ENCODE data around the gene ZSWIM8.

The ZSWIM8 gene

DNA sequence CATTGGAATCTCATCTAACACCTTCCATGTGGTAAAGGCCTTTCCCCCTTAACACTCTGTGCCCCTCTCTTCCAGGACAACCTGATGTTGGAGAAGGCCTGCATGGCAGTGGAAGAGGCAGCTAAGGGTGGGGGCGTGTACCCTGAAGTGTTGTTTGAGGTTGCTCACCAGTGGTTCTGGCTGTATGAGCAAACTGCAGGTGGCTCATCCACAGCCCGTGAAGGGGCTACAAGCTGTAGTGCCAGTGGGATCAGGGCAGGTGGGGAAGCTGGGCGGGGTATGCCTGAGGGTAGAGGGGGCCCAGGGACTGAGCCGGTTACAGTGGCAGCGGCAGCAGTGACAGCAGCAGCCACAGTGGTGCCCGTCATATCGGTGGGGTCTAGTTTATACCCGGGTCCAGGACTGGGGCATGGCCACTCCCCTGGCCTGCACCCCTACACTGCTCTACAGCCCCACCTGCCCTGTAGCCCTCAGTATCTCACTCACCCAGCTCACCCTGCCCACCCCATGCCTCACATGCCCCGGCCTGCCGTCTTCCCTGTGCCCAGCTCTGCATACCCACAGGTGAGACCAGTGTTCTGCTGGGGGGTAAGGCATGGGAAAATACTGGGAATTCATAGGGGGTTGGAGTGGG is 13.6 kb downstream of the ZSWIM8 start:
- no peak for DNase-seq

DNA sequence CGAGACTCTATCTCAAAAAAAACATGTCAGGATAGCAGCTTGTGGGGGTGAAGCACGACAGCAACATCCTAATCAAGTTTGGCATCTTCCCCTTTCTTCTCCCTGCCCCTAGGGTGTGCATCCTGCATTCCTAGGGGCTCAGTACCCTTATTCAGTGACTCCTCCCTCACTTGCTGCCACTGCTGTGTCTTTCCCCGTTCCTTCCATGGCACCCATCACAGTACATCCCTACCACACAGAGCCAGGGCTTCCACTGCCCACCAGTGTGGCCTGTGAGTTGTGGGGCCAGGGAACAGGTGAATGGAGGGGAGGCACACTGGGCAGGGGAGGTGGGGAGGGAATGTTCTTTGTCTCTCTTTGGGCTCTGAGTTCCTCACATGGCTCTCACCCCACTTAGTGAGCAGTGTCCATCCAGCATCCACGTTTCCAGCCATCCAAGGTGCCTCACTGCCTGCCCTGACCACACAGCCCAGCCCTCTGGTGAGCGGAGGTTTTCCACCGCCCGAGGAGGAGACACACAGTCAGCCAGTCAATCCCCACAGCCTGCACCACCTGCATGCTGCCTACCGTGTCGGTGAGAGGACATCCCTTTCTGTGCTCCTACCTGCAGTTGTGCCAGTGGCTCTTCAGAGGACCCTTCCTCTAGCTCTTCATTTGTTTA is 14.6 kb downstream of the ZSWIM8 start:
- DNase-seq = no peak

DNA sequence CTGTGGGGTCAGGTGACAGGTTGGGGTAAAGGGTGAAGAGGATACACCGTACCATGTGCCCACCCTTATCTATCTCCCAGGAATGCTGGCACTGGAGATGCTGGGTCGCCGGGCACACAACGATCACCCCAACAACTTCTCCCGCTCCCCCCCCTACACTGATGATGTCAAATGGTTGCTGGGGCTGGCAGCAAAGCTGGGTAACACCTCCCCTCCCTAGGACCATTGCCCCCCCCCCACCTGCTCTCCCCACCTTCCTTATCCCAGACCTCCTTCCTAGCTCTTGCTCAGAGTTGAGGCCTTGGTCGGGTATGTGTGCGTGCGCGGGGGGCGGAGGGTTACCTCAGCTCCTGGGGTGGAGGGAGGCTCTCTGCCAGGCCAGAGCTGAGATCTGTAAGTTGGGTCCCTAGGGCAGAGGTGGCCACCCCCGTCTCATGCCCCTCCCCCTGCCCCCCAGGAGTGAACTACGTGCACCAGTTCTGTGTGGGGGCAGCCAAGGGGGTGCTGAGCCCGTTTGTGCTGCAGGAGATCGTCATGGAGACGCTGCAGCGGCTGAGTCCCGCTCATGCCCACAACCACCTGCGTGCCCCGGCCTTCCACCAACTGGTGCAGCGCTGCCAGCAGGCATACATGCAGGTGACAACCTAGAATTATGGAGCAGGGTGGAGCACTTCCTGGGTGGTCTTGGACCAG is 15.3 kb downstream of the ZSWIM8 start:
- DNase-seq = no peak

DNA sequence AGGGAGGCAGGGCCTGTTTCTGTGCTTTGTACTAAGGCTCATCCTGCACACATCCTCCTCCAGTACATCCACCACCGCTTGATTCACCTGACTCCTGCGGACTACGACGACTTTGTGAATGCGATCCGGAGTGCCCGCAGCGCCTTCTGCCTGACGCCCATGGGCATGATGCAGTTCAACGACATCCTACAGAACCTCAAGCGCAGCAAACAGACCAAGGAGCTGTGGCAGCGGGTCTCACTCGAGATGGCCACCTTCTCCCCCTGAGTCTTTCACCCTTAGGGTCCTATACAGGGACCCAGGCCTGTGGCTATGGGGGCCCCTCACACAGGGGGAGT is 15.8 kb downstream of the ZSWIM8 start:
- no peak for DNase-seq

DNA sequence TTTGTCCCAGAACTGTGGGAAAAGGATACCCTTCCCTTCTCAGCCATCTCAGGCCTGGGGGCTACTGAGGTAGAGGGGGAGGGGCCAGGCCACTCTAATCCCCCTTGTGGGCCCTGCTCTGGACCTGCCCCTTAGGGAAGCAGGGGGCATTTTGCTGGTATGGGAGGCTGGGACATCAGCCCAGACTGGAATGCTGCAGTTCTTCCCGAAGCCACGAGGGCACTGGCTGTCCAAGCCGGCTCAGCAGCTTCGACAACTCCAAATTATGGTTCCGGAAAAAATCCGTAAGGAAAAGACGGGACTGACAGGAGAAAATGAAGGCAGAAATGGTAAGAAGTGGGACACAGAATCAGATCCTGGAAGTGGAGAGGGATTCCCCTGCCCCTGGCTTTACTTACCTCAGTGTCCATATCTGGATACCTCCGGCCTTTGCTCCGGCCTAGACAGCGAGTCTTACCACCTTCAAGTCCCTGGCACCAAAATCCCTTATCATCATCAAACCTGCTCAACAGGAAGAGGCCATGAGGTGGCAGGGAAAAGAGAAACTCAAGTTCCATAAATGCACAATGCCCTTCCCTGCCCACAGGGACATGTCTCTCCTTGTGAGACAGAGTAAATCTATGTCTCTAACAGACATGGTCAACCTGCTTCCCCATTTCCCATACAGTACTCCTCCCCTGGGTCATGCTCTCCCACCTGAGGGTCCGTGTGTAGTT is 17.0 kb downstream of the ZSWIM8 start:
- DNase-seq = no peak

DNA sequence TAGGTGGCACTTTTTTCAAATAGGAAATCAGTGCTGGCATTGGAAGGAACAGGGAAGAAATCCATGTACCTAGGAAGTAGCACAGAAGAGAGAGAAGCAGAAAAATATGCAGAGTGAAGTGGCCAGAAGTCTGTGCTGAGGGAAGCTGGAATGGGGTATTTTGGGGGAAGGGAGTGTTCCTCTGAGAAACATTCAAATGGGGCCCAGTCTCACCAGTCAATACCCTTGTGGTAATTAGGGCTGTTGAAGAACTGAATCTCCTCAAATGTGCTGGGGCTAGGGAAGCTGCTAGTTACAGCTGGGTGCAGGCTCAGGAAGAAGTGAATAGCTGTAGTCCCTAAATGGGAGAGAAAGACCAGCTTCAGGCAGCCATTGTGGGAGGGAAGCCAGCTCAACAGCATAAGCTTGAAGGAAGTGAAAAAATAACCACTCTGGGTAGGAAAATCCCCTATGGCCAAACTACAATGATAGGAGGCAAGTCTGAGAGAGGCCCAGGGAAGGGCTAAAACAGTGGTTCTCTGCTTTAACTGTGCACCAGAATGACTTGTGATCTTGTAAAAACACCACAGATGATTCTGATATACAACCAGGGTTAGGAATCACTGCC is 18.4 kb downstream of the ZSWIM8 start:
- DNase-seq = no peak

DNA sequence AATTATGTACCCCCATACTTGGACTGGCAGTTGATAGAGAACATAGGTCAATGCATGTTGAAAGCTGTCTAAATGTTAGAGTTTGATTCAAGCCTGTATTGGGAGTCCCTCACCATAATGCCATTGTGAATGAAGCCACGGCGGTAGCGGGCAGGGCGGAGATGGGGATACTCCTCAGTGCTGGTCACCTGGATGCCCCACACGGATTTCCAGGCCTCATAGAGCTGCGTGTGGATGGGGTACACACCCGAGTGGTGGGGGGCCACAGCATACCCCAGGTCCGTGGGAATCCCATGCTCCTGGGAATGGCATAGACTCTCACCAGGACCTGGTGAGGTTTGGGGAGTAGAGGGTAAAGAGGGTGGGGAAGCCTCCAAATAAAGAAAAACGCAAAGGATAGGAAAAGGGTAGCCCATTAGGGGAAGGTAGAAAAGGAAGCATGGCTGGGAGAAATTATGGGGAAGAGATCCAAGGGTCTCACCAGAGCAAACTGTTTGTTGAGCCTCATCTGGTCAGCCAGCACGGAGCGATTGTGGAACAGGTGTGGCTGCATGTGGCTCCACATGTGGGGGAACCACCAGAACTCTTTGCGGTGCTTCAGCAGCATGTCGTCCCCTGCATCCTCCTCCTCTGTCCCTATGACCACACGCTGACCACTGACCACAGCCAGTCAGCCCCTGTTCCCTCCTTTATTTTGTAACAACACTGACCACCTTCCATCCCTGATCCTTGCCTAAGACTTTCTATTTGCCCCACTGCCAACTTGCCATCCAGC is 21.0 kb downstream of the ZSWIM8 start:
- DNase-seq = no peak

DNA sequence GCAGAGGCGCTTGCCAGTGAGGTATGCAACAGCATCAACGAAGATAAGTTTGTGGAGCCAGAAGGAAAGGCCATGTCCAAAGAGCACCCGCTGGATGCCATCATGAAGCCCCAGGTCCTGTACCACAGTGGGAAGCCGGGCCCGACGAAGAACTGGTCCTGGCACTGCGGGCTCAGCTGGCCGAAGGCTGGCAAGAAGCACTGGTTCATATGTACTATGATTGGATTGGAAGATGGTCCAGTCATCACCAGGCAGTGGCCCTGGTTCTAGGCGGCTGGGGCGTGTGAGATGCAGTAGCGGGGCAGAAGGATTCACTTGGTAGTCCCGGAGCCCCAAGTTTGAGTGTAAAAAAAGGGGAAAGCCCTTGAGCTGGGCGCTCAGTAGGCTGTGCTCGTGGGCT is 22.1 kb downstream of the ZSWIM8 start:
- DNase-seq = no peak

DNA sequence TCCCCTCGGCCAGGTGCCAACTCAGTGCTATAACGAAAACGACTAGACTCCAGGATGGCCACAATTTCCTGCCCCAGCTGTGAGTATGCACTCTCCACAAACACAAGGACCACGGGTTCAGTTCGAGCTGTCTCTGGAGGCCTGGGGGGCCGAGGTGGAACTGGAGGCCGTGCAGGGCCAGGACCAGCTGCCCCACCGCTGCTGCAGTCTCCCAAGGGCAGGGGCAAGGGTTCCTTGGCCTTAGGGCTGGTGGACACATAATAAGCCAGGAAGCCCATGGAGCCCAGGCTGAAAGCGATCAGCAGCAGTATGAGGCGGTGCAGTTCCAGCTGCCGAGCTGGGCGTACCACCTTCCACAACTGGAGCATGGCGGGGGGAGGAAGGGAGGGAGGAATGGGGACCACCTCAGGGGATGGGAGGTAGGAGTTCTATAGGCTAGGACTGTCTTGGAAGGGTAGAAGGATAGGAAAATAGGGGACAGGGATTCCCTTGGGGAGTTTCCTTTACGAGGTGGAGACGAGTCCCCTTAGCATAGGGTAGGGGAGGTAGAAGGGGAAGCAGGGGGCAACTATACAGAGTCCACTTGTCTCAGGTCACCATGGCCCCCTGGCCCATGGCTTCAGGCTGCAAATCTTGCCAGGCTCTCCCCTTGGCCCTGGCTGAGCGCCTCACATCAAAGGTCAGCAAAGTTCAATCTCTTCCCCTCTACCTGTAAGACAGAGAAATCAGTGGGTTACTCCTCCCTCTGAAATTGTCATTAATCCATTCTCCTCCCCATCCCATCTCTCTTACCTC is 22.8 kb downstream of the ZSWIM8 start:
- DNase-seq = no peak

DNA sequence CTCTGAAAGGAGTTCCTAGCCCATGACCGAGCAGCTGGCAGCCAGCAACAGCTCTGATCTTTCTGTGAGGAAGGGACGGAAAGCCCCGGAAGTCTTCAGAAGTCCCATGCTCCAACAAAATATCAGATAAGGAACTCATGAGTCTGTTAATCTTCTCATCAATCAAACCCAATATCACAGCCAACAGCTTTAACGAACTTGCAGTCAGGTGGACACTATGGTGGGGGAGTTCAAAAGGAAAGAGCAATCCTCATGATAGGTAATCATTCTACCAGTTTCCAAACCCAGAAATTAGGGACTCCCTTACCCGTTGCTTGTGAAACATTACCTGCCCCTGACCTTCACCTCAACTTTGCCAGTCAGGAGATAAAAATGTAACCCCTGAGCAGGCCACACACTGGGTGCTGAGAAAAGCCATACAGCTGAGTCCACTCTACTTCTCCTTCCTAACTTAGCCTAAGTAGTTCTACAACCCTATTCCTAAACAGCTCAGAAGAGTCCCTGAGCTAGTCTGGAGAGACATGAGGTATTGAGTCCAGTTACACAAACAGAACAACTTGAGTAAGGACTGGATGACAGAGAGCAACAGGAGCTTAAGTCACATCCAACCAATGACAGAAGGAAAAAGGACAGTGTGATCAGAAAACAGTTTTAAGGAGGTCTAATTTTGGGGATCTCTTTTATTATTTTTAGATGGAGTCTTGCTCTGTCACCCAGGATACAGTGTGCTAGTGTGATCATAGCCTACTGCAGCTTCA is 23.8 kb downstream of the ZSWIM8 start:
- DNase-seq = no peak

DNA sequence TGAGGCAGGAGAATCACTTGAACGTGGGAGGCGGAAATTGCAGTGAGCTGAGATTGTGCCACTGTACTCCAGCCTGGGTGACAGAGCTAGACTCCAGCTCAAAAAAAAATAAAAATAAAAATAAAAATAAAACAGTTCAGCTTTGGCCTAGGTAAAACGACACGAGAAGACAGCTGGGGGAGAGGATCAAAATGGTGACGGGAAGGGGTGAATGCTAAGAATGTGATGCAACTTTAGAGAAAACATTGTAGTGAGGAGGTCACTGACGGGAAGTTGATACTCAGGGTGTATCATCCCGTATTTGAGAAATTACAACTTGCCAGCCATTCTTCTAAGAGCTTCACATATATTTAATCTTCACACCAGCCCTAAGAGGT is 24.9 kb downstream of the ZSWIM8 start:
- DNase-seq = no peak

DNA sequence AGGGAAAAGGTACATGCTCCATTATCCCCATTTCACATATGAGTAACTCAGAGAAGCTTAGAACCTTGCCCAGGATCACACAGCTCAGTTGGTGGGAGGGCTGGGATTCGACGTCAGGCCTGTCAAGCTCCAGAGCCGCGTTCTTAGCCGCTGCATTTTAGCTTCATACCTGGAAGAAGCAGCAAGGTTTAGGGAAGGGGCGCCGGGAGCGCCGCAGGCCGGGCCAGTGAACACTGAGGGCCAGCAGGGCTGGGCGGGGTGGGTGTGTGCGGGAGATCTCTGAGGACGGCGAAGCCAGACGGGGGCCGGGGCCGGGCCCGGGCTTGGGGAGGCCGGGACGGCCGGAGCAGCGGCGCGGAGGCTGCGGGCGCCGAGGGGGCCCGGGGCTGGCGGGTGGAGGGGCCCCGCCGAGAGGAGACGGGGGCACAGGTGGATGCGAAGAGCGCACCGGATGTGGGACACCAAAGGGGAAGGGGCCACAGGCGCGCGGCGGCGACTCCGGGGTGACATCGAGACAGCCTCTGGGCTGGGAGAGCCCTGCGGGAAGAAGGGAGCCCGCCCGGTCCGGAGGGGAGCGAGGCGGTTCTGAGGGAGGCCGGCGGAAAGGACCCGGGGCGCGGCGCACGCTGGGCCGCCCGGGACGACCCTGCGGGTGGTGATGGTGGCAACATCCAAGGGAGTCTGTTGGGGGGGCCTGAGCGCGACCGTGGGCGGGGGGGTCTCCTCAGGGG is 25.5 kb downstream of the ZSWIM8 start:
- no peak for DNase-seq

DNA sequence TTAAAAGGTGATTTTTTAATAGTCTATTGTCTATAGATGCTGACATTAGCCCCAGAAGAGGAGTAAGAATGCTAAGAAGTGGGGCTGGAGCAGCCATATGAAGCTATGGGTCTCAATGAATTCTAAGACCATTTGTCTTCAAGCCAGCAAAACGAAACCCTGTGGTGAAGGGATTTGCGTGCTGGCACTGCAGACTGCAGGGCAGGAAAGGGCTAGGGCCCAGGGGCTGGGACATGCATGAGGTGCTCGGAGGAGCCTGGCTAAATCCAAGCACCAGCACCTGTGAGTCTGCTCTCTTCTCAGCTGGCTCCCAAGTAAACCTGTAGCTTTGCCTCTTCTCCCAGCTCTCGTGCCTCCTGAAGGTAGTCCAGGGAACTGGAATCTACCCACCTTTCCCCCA is 27.3 kb downstream of the ZSWIM8 start:
- no peak for DNase-seq

DNA sequence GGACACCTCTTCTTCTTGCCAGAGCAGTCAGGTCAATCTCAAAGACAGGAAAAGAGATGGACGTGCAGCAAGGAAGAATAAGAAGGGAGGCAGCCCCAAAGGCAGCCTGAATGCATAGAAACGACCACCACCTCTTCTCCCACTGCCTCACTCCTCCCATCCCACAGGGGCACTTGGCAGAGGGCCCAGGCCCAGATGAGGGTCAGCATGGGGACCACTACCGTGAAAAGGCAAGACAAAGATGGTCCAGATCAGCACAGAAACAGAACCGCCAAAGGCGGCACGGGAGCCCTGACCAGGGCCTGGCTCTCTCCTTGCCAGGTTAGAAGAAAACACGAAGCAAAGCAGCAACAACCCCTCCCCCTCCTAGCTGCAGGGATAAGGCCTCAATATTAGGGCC is 27.9 kb downstream of the ZSWIM8 start:
- DNase-seq = no peak

DNA sequence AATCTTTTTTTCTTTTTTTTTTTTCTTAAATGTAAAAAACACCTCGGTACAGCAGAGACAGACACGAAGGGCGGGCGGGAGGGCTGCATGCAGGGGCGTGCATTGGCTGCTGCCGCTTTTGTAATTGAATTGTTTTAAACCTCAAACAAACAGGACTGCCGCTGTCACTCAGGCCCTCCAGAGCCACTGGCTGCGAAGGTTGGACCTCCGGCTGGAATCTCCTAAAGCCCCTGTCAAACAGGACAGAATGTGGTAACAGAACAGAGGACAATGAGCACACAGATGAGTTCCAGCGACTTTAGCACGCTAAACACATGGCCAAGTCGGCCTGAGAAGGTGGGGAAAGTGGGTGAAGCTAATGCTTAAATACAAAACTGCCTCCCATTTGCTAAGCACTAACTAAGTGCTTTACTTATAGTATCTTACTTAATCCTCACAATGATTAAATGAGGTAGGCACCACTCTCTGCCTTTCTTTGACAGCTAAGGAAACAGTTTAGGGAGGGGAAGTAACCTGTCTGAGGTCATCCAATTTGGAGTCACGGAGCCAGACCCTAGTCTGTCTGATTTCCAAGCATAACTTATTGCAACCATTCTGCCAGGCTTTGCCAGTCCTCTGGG is 29.0 kb downstream of the ZSWIM8 start:
- DNase-seq = no peak

DNA sequence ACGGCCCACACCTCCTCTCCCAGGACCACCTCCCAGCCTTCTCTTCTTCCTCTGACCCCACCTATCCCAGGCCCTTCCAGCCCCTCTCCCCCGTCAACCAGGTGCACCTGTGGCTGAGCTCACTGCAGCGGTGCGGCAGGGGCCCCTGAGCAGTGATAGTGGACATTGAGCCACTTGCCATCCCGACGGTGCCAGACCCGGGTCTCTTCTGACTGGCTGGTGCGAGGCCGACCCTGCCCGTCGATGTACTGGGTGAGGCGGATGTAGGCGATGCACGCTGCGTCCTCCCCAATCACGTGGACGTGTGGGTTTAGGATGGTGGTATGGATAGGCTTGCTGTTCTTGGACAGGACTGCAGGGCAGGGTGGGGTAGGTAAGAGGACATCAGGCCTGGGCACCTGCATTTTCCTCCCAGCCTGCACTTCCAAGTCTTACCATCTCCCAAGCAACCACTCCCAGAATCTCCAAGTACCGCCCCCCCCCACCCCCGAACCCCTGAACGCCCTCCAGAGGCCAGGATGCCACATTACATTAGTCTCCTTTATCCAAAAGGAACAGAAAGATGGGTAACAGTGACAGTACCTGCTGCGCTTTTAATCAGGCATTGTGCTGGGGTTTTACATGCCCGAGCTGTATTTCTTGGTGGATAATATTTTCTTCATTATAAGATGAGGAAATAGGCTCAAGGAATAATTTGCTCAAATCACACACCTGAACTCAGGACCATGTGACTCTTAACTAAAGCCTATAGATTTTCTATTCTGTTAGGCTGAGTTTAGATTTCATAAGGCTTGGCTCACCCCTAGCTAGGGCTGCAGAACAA is 29.7 kb downstream of the ZSWIM8 start:
- no peak for DNase-seq

DNA sequence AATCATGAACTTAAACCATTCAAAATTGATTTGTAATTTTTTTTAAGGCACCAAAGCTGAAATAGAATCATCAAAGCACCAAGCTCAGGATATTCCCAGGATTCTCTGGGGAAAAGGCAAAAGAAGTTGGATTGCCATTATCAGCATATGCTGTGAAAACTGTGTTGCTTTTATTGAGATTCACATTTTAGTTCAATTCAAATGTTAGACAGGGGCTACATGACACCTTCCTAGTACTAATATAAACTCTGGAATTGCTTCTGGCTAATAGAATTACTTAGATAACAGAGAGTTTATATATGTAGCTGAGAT is 30.3 kb downstream of the ZSWIM8 start:
- DNase-seq = no peak

DNA sequence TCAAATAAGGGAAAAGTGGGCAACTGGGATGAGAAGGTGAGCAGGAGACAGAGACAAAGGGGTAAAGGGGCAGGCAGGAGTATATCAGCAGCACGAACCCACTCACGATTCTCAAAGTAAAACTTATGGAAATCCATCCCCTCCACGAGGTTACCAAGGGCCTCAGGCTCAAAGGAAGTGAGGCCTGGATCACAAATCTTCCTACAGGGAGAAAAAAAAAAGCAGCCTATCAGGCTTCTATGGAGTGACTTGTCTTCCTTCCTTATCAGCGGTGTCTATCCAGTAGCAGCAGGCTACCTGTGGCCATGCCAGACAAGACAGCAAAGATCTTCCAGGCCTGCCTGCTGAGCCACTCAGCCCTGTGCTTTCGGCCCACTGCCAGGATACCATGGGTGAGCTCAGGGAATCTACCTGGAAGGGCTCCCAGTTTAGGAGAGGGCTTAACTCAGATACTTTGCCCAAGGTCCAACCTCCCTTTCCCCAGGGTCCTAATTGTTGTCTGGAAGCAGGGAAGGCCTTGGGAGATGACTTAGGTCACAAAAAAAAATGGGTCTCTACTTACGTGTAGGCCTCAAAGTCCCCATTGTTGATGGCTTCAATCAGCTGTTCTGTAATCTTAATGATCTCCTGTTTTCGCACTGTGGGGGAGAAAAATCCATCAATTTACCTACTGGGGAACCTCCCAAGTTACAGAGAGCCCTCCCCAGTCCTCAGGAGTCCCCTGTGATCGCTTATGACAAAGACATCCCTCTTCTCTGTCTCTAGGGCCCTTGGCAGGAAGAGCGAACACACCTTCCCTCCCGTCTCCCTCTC is 31.7 kb downstream of the ZSWIM8 start:
- DNase-seq = no peak

Data from T1000 (cell line).